ENCODE results near the gene LAMTOR1. TPM values are rescaled to one million over a fixed set of nuclear protein-coding genes. Genes with fewer than 3 reads are reported as not detected.
A peak's percentile ranks its signal among the peaks of the same experiment; 100 is the strongest.

The LAMTOR1 gene
- total RNA-seq, 1 donor, result 259 TPM

GRCh38 chr11:72083414-72083813, 19.7 kb downstream of the LAMTOR1 start:
- no peak for DNase-seq (ENCODE audit: low read depth in 2 of 3, low spot score in 2 of 3)

- peak in 1 of 3 donors; percentile 16 for DNase-seq (ENCODE audit: low read depth in 2 of 3, low spot score in 2 of 3)
These were observed 21.2 kb downstream of the LAMTOR1 start for GRCh38 chr11:72081821-72082453.

DNA sequence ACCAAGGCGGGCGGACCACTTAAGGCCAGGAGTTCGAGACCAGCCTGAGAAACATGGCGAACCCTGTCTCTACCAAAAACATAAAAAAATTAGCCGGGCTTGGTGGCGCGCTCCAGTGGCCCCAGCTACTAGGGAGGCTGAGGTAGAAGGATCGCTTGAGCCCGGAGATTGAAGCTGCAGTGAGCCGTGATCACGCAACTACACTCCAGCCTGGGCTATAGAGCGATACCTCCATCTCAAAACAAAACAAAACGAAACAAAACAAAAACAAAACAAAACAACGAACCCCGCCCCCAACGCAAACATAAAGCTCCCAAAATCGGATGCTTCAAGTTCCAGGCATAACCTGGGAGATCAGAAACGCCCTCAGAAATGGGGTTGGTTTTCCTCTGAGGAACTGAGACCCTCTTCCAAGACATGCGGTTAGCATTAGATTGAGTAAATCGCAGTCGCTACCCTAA, 21.9 kb downstream of the LAMTOR1 start:
- DNase-seq (ENCODE audit: low read depth in 2 of 3, low spot score in 2 of 3), result no peak

- peak; percentile 95 to 100 (median 100) for DNase-seq (ENCODE audit: low read depth in 2 of 3, low spot score in 2 of 3)
These were observed 22.5 kb downstream of the LAMTOR1 start, which contains the start of the genes LRRC51 and NUMA1 for GRCh38 chr11:72080326-72081183. Gene LRRC51 (plus strand): TSS chr11:72080850. CDS start chr11:72089084, 8,234 bp downstream. Gene NUMA1 (minus strand): TSS chr11:72080542. CDS start chr11:72035943, 44,599 bp downstream.

GRCh38 chr11:72079819-72080325, 23.2 kb downstream of the LAMTOR1 start:
- peak in 1 of 3 donors; percentile 13 for DNase-seq (ENCODE audit: low read depth in 2 of 3, low spot score in 2 of 3)

DNA sequence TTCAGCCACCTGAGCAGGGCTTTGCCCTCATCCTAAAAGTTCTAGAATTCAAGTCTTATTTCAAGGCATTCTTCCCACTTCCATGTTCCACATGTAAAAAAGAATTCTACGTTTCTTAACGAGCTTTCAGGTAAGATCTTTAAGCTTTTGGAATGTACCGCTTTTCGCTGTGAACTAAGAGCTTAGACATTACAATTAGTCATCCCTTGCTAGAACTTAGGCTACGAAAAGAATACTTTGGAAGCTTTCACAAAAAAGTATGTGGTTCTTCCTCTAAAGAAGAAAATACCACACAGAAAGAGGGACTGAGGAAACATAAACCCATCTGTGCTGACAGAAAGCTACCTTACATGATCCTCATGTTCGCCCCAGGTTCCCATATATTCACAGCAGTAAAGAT, 24.6 kb downstream of the LAMTOR1 start:
- DNase-seq (ENCODE audit: low read depth in 2 of 3, low spot score in 2 of 3), result no peak

GRCh38 chr11:72075756-72076155, 27.3 kb downstream of the LAMTOR1 start:
- no peak for DNase-seq (ENCODE audit: low read depth in 2 of 3, low spot score in 2 of 3)

DNA sequence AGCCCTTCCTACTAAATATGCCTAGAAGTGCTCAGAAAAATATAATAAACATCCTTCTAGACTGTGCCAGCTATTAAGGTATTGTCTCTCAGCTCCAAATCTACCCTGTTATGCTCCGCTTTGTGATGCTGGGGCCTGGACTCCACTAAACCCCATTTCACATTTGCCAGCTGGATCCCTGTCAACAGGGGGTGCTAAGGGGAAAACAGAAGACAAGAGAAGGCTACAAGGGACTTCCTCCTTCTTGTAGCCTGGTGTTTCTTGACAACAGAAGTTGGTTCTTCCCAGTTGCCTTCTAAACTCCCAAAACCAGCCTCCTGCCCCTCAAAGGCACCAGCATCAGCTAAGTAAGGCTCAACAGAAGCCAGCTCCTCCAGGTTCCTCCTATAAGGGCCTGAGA, 28.0 kb downstream of the LAMTOR1 start:
- DNase-seq (ENCODE audit: low read depth in 2 of 3, low spot score in 2 of 3), result peak in 2 of 3 donors; percentile 73 to 83

DNA sequence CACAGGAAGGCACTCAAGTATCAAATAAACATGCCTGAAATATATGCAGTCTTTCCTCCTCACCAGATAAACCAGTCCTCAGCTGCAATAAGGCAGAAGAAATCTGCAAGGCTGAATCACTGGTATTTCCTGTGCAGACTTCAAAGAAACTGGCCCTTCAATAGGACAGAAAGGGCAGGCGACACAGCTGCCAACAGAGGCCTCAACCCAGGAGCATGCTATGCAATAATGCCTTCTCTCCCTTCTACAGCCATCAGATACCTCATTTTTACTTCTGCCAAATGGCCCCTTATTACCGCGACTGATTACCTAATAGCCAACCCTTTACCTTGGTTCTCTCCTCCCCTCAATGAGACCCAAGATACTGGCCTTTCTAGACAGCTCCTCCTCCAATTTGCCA, 30.7 kb downstream of the LAMTOR1 start:
- DNase-seq (ENCODE audit: low read depth in 2 of 3, low spot score in 2 of 3), result no peak

DNA sequence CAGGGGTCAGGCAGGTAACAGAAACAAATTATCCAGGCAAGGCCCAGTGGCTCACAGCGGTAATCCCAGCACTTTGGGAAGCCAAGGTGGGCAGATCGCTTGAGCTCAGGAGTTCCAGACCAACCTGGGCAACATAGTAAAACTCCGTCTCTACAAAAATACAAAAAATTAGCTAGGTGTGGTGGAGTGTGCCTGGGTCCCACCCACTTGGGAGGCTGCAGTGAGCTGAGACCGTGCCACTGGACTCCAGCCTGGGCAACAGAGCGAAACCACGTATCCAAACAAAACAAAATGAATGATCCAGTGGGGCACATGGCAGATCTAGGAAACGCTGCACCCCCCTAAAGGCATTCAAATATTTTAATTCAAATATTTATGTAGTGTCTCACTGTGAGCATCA, 32.6 kb downstream of the LAMTOR1 start:
- DNase-seq (ENCODE audit: low read depth in 2 of 3, low spot score in 2 of 3), result no peak

DNA sequence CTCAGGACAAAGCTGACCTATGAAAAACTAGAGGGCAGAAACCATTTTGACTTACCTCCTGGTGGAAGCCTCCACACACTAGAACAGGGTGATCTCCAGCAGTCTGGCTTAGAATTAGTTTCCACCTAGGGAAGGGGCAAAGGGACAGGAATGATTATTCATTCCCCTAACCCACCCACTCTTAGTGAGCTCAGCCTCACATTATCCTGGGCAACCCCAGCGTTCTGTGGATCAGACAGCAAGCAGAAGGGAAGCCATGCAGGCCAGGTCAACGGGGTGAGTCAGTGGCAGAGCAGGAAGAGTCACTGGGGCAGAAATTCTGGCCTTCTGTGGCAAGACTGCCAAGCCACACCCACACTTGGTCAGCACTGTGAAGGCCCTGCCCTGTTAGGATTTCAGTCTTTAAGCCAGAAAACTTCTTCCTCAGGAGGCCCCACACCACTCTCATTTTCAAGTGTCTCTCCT, 33.3 kb downstream of the LAMTOR1 start:
- DNase-seq (ENCODE audit: low read depth in 2 of 3, low spot score in 2 of 3), result no peak

- no peak for DNase-seq (ENCODE audit: low read depth in 2 of 3, low spot score in 2 of 3)
These were observed 33.9 kb downstream of the LAMTOR1 start for GRCh38 chr11:72069200-72069599.

GRCh38 chr11:72067676-72068075, 35.4 kb downstream of the LAMTOR1 start:
- DNase-seq (ENCODE audit: low read depth in 2 of 3, low spot score in 2 of 3), result no peak

DNA sequence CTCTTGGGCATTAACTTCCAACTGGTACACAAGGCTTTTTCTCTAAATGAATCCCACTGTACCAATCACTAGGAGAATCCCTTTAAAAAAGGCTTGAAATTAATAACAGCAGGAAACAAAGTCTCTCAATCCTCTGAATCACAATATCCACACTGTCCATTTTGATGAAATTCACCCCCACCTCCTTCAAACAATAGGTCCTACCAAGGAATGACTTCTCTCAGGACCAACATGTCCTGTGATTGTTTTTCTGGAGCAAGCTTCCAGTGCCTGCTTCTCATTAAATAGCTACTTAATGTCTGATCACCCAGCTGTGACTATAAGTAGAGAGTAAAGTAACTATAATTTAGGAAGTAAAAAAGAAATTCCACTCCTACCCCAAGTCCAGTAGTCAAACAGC, 35.8 kb downstream of the LAMTOR1 start:
- no peak for DNase-seq (ENCODE audit: low read depth in 2 of 3, low spot score in 2 of 3)

GRCh38 chr11:72066855-72067254, 36.2 kb downstream of the LAMTOR1 start:
- DNase-seq (ENCODE audit: low read depth in 2 of 3, low spot score in 2 of 3), result no peak

DNA sequence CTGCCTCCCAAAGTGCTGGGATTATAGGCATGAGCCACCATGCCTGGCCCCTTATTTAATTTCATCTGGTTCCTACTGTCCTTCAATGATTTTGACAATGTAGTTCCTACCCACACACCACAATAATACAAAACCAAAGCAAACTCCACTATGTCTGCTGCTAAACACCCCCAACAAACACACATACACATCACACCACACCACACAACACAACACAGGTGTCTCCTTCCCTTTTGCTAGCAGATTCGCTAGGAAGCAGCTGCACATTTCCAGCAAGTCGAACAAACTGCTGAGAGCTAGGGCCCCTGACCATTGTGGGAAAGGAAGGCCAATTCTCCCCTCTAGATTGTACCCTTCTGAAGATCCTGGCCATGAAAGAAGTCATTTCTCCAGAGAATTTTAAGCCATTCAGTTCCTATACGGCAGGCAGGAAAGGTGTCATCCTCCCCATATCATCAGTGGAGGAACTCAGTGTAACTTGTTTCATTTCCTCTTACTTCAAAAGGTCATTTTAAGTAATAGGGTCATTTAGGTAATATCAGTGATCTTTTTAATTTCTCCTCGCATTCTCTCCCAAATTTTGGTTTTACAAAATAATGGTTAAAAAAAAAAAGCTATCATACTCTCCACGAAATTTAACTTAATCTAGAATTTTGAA, 41.2 kb downstream of the LAMTOR1 start:
- DNase-seq (ENCODE audit: low read depth in 2 of 3, low spot score in 2 of 3), result no peak

DNA sequence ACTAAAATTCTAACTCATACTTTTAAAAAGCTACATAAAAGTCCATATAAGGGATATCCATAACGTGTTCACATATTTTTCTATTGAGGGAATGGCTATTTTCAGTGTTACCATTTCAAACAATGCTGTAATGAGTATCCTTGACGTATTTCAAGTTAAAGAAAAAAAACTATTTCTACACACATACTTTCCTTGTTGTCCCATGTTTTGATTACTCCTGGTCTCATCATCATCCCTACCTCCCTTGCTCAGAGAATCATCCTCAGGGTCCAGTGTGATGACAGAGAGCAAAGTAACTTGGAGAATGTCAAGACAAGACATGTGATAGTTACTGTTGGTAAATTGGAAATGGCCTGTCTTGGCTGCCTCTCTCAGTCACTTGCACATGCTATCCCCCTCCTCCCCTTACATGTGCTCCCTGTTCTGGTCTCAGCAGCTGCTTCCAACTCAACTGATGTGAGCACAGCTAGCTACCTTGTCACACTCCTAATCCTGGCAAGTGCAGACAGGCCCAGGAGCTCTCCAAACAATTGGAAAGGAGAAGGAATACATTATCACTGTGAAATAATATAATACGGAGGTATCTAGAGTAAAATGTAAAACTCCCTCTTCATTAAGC, 44.6 kb downstream of the LAMTOR1 start:
- no peak for DNase-seq (ENCODE audit: low read depth in 2 of 3, low spot score in 2 of 3)

- no peak for DNase-seq (ENCODE audit: low read depth in 2 of 3, low spot score in 2 of 3)
These were observed 54.2 kb downstream of the LAMTOR1 start for GRCh38 chr11:72048766-72049460.

All from hematopoietic multipotent progenitor cell (in vitro differentiated cells).